ENCODE results near the gene THEM5. TPM values are rescaled to one million over a fixed set of nuclear protein-coding genes. Genes with fewer than 3 reads are reported as not detected.
"Not testable (repeated sequence)": the region's sequence is repeated elsewhere in the genome, so short reads cannot be mapped to it uniquely, and the experiment has no call there.

The THEM5 gene
- total RNA-seq, 1 experiment from 2014 or later = not detected

GRCh38 chr1:151858886-151859665 lies 5.6 kb upstream of the THEM5 start:
- CTCF ChIA-PET = interaction anchor here (0.6 to 2.6 kb wide), 11 partner anchors 10 to 1596 kb away, joined by 3 to 10 read pairs (median 3); partner anchors contain the start of gene C2CD4D
- no peaks in the 10 kb centered on the region for H3K27me3 Mint-ChIP-seq (ENCODE audit: insufficient read depth, unreplicated experiment)
- peaks cover 40% of the 10 kb centered on the region for H3K4me1 Mint-ChIP-seq (ENCODE audit: insufficient read depth, unreplicated experiment)
- no peak overlapping the region for H3K4me3 Mint-ChIP-seq (ENCODE audit: unreplicated experiment)
- POLR2A ChIA-PET = interaction anchor here (1.0 to 4.2 kb wide), 13 partner anchors 8 to 361 kb away, joined by 3 to 35 read pairs (median 7); partner anchors contain the start of genes C2CD4D, MRPL9, S100A11 and THEM4
- H3K9me3 Mint-ChIP-seq (ENCODE audit: unreplicated experiment) = no peaks in the 10 kb centered on the region
- no TSS peak for BruUV-seq (replicated peaks)
- no peak for TF ChIP-seq CTCF (IDR thresholded peaks at IDR 0.05; ENCODE audit: unreplicated experiment)
- H3K27ac Mint-ChIP-seq (ENCODE audit: low read depth, unreplicated experiment) = no peak overlapping the region
- H3K36me3 Mint-ChIP-seq (ENCODE audit: insufficient read depth, unreplicated experiment) = peaks cover 10% of the 10 kb centered on the region
- intact Hi-C loops (cut with micrococcal nuclease) = no loop called here
- DNase-seq (ENCODE audit: unreplicated experiment) = no peak

- no peak for TF ChIP-seq CTCF (IDR thresholded peaks at IDR 0.05; ENCODE audit: unreplicated experiment)
- H3K27ac Mint-ChIP-seq (ENCODE audit: low read depth, unreplicated experiment) = peak overlapping the region; percentile 84
- ChIA-PET CTCF (interaction anchor here (0.6 to 3.2 kb wide), 17 partner anchors 7 to 1595 kb away, joined by 3 to 18 read pairs (median 4); partner anchors contain the start of gene C2CD4D), POLR2A (interaction anchor here (0.7 to 4.2 kb wide), 20 partner anchors 9 to 536 kb away, joined by 3 to 35 read pairs (median 5); partner anchors contain the start of genes C2CD4D, MRPL9, S100A11 and THEM4)
- H3K4me3 Mint-ChIP-seq (ENCODE audit: unreplicated experiment) = no peak overlapping the region
- peak; percentile 66 for DNase-seq (ENCODE audit: unreplicated experiment)
- BruUV-seq (replicated peaks) = no TSS peak
- H3K27me3 Mint-ChIP-seq (ENCODE audit: insufficient read depth, unreplicated experiment) = no peaks in the 10 kb centered on the region
- intact Hi-C loops (cut with micrococcal nuclease) = no loop called here
- peaks cover 40% of the 10 kb centered on the region for H3K4me1 Mint-ChIP-seq (ENCODE audit: insufficient read depth, unreplicated experiment)
- H3K9me3 Mint-ChIP-seq (ENCODE audit: unreplicated experiment) = no peaks in the 10 kb centered on the region
- H3K36me3 Mint-ChIP-seq (ENCODE audit: insufficient read depth, unreplicated experiment) = peaks cover 10% of the 10 kb centered on the region
These were observed 4.7 kb upstream of the THEM5 start for GRCh38 chr1:151858030-151858746.

GRCh38 chr1:151855933-151856332 lies 2.4 kb upstream of the THEM5 start:
- DNase-seq (ENCODE audit: unreplicated experiment) = no peak
- BruUV-seq (replicated peaks) = no TSS peak
- ChIA-PET POLR2A (interaction anchor here (2.8 to 4.2 kb wide), 2 partner anchors 11 to 53 kb away, joined by 14 to 35 read pairs; partner anchors contain the start of gene THEM4), CTCF (interaction anchor here (0.7 to 3.2 kb wide), 5 partner anchors 19 to 492 kb away, joined by 3 to 18 read pairs (median 4); no protein-coding TSS in a partner anchor)
- Mint-ChIP-seq H3K9me3 (ENCODE audit: unreplicated experiment) (no peaks in the 10 kb centered on the region), H3K27me3 (ENCODE audit: insufficient read depth, unreplicated experiment) (peaks cover 13% of the 10 kb centered on the region), H3K4me1 (ENCODE audit: insufficient read depth, unreplicated experiment) (peaks cover 24% of the 10 kb centered on the region), H3K36me3 (ENCODE audit: insufficient read depth, unreplicated experiment) (peaks cover 3% of the 10 kb centered on the region), H3K4me3 (ENCODE audit: unreplicated experiment) (no peak overlapping the region), H3K27ac (ENCODE audit: low read depth, unreplicated experiment) (no peak overlapping the region)
- no peak for TF ChIP-seq CTCF (IDR thresholded peaks at IDR 0.05; ENCODE audit: unreplicated experiment)
- intact Hi-C loops (cut with micrococcal nuclease) = no loop called here

GRCh38 chr1:151855516-151855915 lies 2.0 kb upstream of the THEM5 start:
- CTCF ChIA-PET = interaction anchor here (0.7 to 3.2 kb wide), 4 partner anchors 19 to 493 kb away, joined by 3 to 18 read pairs (median 6); no protein-coding TSS in a partner anchor
- intact Hi-C loops (cut with micrococcal nuclease); DNase-seq (ENCODE audit: unreplicated experiment); H3K27ac Mint-ChIP-seq (ENCODE audit: low read depth, unreplicated experiment); POLR2A ChIA-PET; H3K4me3 Mint-ChIP-seq (ENCODE audit: unreplicated experiment); H3K9me3 Mint-ChIP-seq (ENCODE audit: unreplicated experiment); BruUV-seq (replicated peaks); H3K36me3 Mint-ChIP-seq (ENCODE audit: insufficient read depth, unreplicated experiment): not testable (repeated sequence)
- Mint-ChIP-seq H3K27me3 (ENCODE audit: insufficient read depth, unreplicated experiment) (peaks cover 16% of the 10 kb centered on the region), H3K4me1 (ENCODE audit: insufficient read depth, unreplicated experiment) (peaks cover 24% of the 10 kb centered on the region)

Measured in MCF 10A (cell line).